GM12891 (cell line): ENCODE measurements around the gene ATRNL1.

Experiments used
- POLR2A ChIP-seq: IDR thresholded peaks from 2 replicates; pipeline ENCODE4 v1.6.1; 2011; ENCODE audit warnings: low read depth, low read length, control low read depth
- POLR2AphosphoS5 ChIP-seq: IDR thresholded peaks from 2 replicates; pipeline ENCODE4 v1.6.1; 2011; ENCODE audit warnings: low read depth, low read length, control low read depth
- SPI1 ChIP-seq: IDR thresholded peaks from 2 replicates; pipeline ENCODE4 v1.6.1; 2011; ENCODE audit warnings: low read depth, low read length, control low read depth

GRCh38 chr10:115814542-115814941 is 721.4 kb downstream of the ATRNL1 start:
- no peak for TF ChIP-seq POLR2AphosphoS5
- TF ChIP-seq POLR2A = no peak
- TF ChIP-seq SPI1 = no peak
